ENCODE measurements around the gene NRL.

DNA sequence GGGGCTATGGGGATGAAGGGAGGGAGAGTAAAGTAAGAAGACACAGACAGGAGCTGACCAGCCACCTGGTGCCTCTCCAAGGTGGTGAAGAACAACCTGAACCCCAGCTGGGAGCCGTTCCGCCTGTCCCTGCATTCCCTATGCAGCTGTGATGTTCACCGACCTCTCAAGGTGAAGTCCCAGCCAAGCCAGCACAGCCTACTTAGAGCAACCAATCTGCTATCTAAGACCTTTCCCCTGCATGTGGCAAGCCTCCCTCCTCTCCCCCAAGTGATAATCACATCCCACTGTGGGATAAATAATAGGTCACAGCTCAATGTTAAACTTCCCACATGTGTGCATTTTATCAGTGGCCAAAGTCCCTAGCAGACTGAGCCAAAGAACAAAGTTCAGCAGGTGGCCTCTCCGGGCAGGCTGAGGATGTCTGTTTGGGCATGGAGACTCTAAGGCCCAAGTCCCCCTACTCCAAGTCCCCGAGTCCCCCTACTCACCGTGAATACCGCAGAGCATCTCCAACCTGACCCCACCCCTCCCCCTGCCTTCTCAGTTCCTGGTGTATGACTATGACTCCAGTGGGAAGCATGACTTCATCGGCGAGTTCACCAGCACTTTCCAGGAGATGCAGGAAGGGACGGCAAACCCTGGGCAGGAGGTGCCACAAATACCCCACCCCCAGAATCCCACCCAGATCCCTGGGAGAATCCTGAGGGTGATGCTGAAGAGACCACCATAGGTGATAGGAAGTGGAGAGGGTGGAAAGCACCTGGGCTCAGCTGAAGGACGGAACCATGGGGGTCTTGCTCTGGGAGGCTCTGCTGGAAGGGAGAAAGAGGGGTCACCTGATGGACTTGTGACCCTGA, 39.9 kb downstream of the NRL start:
- TF ChIP-seq, protein P1, sequence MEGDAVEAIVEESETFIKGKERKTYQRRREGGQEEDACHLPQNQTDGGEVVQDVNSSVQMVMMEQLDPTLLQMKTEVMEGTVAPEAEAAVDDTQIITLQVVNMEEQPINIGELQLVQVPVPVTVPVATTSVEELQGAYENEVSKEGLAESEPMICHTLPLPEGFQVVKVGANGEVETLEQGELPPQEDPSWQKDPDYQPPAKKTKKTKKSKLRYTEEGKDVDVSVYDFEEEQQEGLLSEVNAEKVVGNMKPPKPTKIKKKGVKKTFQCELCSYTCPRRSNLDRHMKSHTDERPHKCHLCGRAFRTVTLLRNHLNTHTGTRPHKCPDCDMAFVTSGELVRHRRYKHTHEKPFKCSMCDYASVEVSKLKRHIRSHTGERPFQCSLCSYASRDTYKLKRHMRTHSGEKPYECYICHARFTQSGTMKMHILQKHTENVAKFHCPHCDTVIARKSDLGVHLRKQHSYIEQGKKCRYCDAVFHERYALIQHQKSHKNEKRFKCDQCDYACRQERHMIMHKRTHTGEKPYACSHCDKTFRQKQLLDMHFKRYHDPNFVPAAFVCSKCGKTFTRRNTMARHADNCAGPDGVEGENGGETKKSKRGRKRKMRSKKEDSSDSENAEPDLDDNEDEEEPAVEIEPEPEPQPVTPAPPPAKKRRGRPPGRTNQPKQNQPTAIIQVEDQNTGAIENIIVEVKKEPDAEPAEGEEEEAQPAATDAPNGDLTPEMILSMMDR (IDR thresholded peaks at IDR 0.05) = no peak
- no peak for TF ChIP-seq EZH2 (IDR thresholded peaks at IDR 0.05)
